ENCODE results near the gene WDR74.

GRCh38 chr11:62855571-62856332, 16.4 kb upstream of the WDR74 start:
- TF ChIP-seq EP300 (IDR thresholded peaks at IDR 0.05) (peak in 1 of 4 donors; percentile 76), CTCF (IDR thresholded peaks at IDR 0.05) (peak in 4 of 6 experiments; percentile 9 to 47 (median 36)), POLR2AphosphoS5 (IDR thresholded peaks at IDR 0.05) (peak; percentile 97 to 99)

Measured in upper lobe of left lung (tissue), 4 donors.